ENCODE measurements around the gene CATSPERD.
"Not testable (repeated sequence)": the region's sequence is repeated elsewhere in the genome, so short reads cannot be mapped to it uniquely, and the experiment has no call there.

CATSPERD gene

GRCh38 chr19:5686647-5687359 is 33.6 kb upstream of the CATSPERD start:
- peak; percentile 63 to 65 for ATAC-seq

- no peak for ATAC-seq
These were observed 32.9 kb upstream of the CATSPERD start for GRCh38 chr19:5687360-5688198.

- ATAC-seq = not testable (repeated sequence)
These were observed 32.1 kb upstream of the CATSPERD start for GRCh38 chr19:5688262-5688881.

GRCh38 chr19:5690125-5690954 is 30.1 kb upstream of the CATSPERD start, which contains the start of gene RPL36:
RPL36 (plus strand) TSS chr19:5690295; CDS start chr19:5690508, 213 bp downstream.
- peak; percentile 58 to 61 for ATAC-seq

- peak in 1 of 2 donors; percentile 1 for ATAC-seq
These were observed 29.2 kb upstream of the CATSPERD start for GRCh38 chr19:5690955-5691821.

- no peak for ATAC-seq
These were observed 28.4 kb upstream of the CATSPERD start for GRCh38 chr19:5691822-5692722.

GRCh38 chr19:5692723-5693194 is 27.7 kb upstream of the CATSPERD start:
- no peak for ATAC-seq

GRCh38 chr19:5693195-5694166 is 27.0 kb upstream of the CATSPERD start:
- no peak for ATAC-seq

GRCh38 chr19:5694167-5694955 is 26.1 kb upstream of the CATSPERD start:
- ATAC-seq = no peak

GRCh38 chr19:5694956-5695648 is 25.3 kb upstream of the CATSPERD start:
- ATAC-seq = no peak

GRCh38 chr19:5695649-5696195 is 24.7 kb upstream of the CATSPERD start:
- no peak for ATAC-seq

GRCh38 chr19:5696196-5697021 is 24.0 kb upstream of the CATSPERD start:
- no peak for ATAC-seq

GRCh38 chr19:5697022-5697889 is 23.2 kb upstream of the CATSPERD start:
- ATAC-seq = no peak

- ATAC-seq = no peak
These were observed 22.4 kb upstream of the CATSPERD start for GRCh38 chr19:5697890-5698634.

Data from activated CD4-positive, CD25-positive, alpha-beta regulatory T cell treated with anti-CD3 and anti-CD28 coated beads, Interleukin-2, amount 50 U/mL, for 24 hours (primary cell).